Aorta (tissue), 5 donors: ENCODE measurements around the gene UFD1. TPM values are rescaled to one million over a fixed set of nuclear protein-coding genes. Genes with fewer than 3 reads are reported as not detected.
A peak's percentile ranks its signal among the peaks of the same experiment; 100 is the strongest.

Experiments used
- ATAC-seq: fragments of 200-7000 bp; cut with Tn5 transposase; one replicate; pipeline ENCODE4 v1.9.1; 2022; ENCODE audit warnings: moderate library complexity; ENCODE audit not compliant: low FRiP score
- DNase-seq, 2 donors: peaks; one replicate each; pipeline ENCODE4 v3.0.0-alpha.2; 2020
- H3K27ac ChIP-seq, 2 donors: one replicate each; pipeline ENCODE4 v1.5.1; 2013; ENCODE audit warnings: low read length in 2 of 2, mild to moderate bottlenecking in 2 of 2, moderate library complexity in 2 of 2, control low read depth in 1 of 2, inconsistent platforms in 1 of 2, low read depth in 1 of 2
- H3K27me3 ChIP-seq, 2 donors: one replicate each; pipeline ENCODE4 v1.6.1; 2013; ENCODE audit warnings: control low read depth in 1 of 2, low read length in 1 of 2, mild to moderate bottlenecking in 1 of 2, moderate library complexity in 1 of 2; ENCODE audit not compliant: insufficient read depth in 2 of 2, control insufficient read depth in 1 of 2
- H3K36me3 ChIP-seq, 2 donors: one replicate each; pipeline ENCODE4 v1.6.1; 2013; ENCODE audit warnings: control low read depth in 1 of 2, low read length in 1 of 2, mild to moderate bottlenecking in 1 of 2; ENCODE audit not compliant: insufficient read depth in 2 of 2, control insufficient read depth in 1 of 2
- H3K4me1 ChIP-seq, 2 donors: one replicate each; pipeline ENCODE4 v1.6.1; 2013; ENCODE audit warnings: low read length in 2 of 2, control low read depth in 1 of 2, mild to moderate bottlenecking in 1 of 2, moderate library complexity in 1 of 2; ENCODE audit not compliant: insufficient read depth in 2 of 2, control insufficient read depth in 1 of 2
- H3K4me3 ChIP-seq, 2 donors: one replicate each; pipeline ENCODE4 v1.5.1; 2013; ENCODE audit warnings: low read length in 2 of 2, control low read depth in 1 of 2, mild to moderate bottlenecking in 1 of 2
- H3K9me3 ChIP-seq: one replicate; pipeline ENCODE4 v1.6.1; 2013; ENCODE audit warnings: mild to moderate bottlenecking, low read length; ENCODE audit not compliant: control insufficient read depth
- WGBS, 2 donors: extraction: QIAGEN DNeasy Blood & Tissue Kit; methylation state at CpG; one replicate each; pipeline ENCODE4 v1.1.7; 2013; 5-methylcytosine and 5-hydroxymethylcytosine counted together
- intact Hi-C, 2 donors: fragments of 100-400 bp; cut with DNase I; formaldehyde crosslinking; loops; one replicate each; pipeline versions ENCODE4 v1.14.2 to v1.15.0; 2022
- polyA plus RNA-seq, 2 donors: library from polyadenylated mRNA; stranded (reverse); fragments of 200-250 nt; gene quantifications; one replicate each; pipeline ENCODE4 v1.2.3, GENCODE V29; 2013
- total RNA-seq, 2 donors: library from RNA; stranded (reverse); fragmentation: NEBNext Ultra II Directional; extraction: Animal tissue kit (Norgen Biotek cat#: 25700); gene quantifications; one replicate each; pipeline ENCODE4 v1.2.1, GENCODE V29; 2021
- donor health status: healthy with polysubstance abuse.
- donor health status: Bipolar disorder and iron deficiency.
- donor health status: DM: no; HTN: no; CAD: no.
- donor health status: DM: no; HTN: no; CAD: no.
- donor health status: DM: yes; HTN: yes; CAD: no.

The UFD1 gene
- total and polyA plus RNA-seq, 4 donors: 43.4 to 110 (median 63.1) TPM

GRCh38 chr22:19472233-19472632, 6.8 kb downstream of the UFD1 start:
- no peak overlapping the region for H3K4me3 ChIP-seq
- no peak overlapping the region for H3K27ac ChIP-seq
- intact Hi-C loops: loop anchor here in 1 of 2 donors (10.0 kb wide), 2 partner anchors 177 to 243 kb away; partner anchors contain the start of genes CLTCL1 and SEPTIN5
- peaks cover 0 to 8% of the 10 kb centered on the region in 2 donors for H3K36me3 ChIP-seq
- WGBS, 2 donors: 85 to 91% methylated on average over 8 of the region's 8 CpGs
- H3K4me1 ChIP-seq: no peaks in the 10 kb centered on the region
- DNase-seq (no peak), ATAC-seq (no peak)
- H3K9me3 ChIP-seq: no peaks in the 10 kb centered on the region
- H3K27me3 ChIP-seq: no peaks in the 10 kb centered on the region

GRCh38 chr22:19471572-19471971, 7.4 kb downstream of the UFD1 start:
- WGBS, 2 donors: 89 to 92% methylated on average over 11 of the region's 11 CpGs
- Histone ChIP-seq H3K4me3 (no peak overlapping the region), H3K4me1 (no peaks in the 10 kb centered on the region), H3K9me3 (no peaks in the 10 kb centered on the region), H3K36me3 (peaks cover 0 to 10% of the 10 kb centered on the region in 2 donors), H3K27me3 (no peaks in the 10 kb centered on the region), H3K27ac (no peak overlapping the region)
- intact Hi-C loops: loop anchor here in 1 of 2 donors (10.0 kb wide), 2 partner anchors 177 to 243 kb away; partner anchors contain the start of genes CLTCL1 and SEPTIN5
- ATAC-seq: no peak
- DNase-seq: no peak

GRCh38 chr22:19470010-19470409, 9.0 kb downstream of the UFD1 start:
- no peak overlapping the region for H3K27ac ChIP-seq
- ATAC-seq (no peak), DNase-seq (no peak)
- H3K4me1 ChIP-seq: no peaks in the 10 kb centered on the region
- 87 to 96% methylated on average over 2 of the region's 2 CpGs for WGBS, 2 donors
- no peaks in the 10 kb centered on the region for H3K27me3 ChIP-seq
- intact Hi-C loops: loop anchor here in 1 of 2 donors (10.0 kb wide), 2 partner anchors 175 to 245 kb away; partner anchors contain the start of genes CLTCL1 and SEPTIN5
- H3K36me3 ChIP-seq: peaks cover 0 to 10% of the 10 kb centered on the region in 2 donors
- H3K9me3 ChIP-seq: no peaks in the 10 kb centered on the region
- H3K4me3 ChIP-seq: no peak overlapping the region

- Histone ChIP-seq H3K4me3 (no peak overlapping the region), H3K36me3 (peaks cover 0 to 11% of the 10 kb centered on the region in 2 donors), H3K4me1 (no peaks in the 10 kb centered on the region), H3K9me3 (no peaks in the 10 kb centered on the region), H3K27me3 (no peaks in the 10 kb centered on the region), H3K27ac (no peak overlapping the region)
- ATAC-seq: peak; percentile 7
- WGBS, 2 donors: 91 to 92% methylated on average over 7 of the region's 7 CpGs
- intact Hi-C loops: no loop called here
- no peak for DNase-seq
Measured at GRCh38 chr22:19469421-19469820, 9.6 kb downstream of the UFD1 start.

- no peaks in the 10 kb centered on the region for H3K27me3 ChIP-seq
- ATAC-seq: no peak
- peaks cover 0 to 10% of the 10 kb centered on the region in 2 donors for H3K36me3 ChIP-seq
- H3K4me1 ChIP-seq: no peaks in the 10 kb centered on the region
- H3K4me3 ChIP-seq: no peak overlapping the region
- H3K27ac ChIP-seq: no peak overlapping the region
- intact Hi-C loops: no loop called here
- H3K9me3 ChIP-seq: no peaks in the 10 kb centered on the region
- DNase-seq: no peak
- 72 to 82% methylated on average over 6 of the region's 6 CpGs for WGBS, 2 donors
Measured at GRCh38 chr22:19467912-19468311, 11.1 kb downstream of the UFD1 start.

- Histone ChIP-seq H3K36me3 (peaks cover 0 to 10% of the 10 kb centered on the region in 2 donors), H3K4me3 (no peak overlapping the region), H3K4me1 (no peaks in the 10 kb centered on the region), H3K9me3 (no peaks in the 10 kb centered on the region), H3K27ac (no peak overlapping the region), H3K27me3 (no peaks in the 10 kb centered on the region)
- ATAC-seq (no peak), DNase-seq (no peak)
- 91 to 92% methylated on average over 9 of the region's 9 CpGs for WGBS, 2 donors
- intact Hi-C loops: no loop called here
Measured at GRCh38 chr22:19466848-19467752, 11.9 kb downstream of the UFD1 start.

- DNase-seq (no peak), ATAC-seq (no peak)
- intact Hi-C loops: no loop called here
- Histone ChIP-seq H3K9me3 (no peaks in the 10 kb centered on the region), H3K27me3 (no peaks in the 10 kb centered on the region), H3K36me3 (peaks cover 0 to 10% of the 10 kb centered on the region in 2 donors), H3K4me1 (no peaks in the 10 kb centered on the region), H3K4me3 (no peak overlapping the region), H3K27ac (no peak overlapping the region)
- 67 to 68% methylated on average over 14 of the region's 14 CpGs for WGBS, 2 donors
Measured at GRCh38 chr22:19466126-19466716, 12.8 kb downstream of the UFD1 start.

- H3K4me3 ChIP-seq: no peak overlapping the region
- H3K9me3 ChIP-seq: no peaks in the 10 kb centered on the region
- H3K27ac ChIP-seq: no peak overlapping the region
- no peaks in the 10 kb centered on the region for H3K27me3 ChIP-seq
- 85 to 86% methylated on average over 4 of the region's 4 CpGs for WGBS, 2 donors
- no peak for DNase-seq
- ATAC-seq: no peak
- intact Hi-C loops: no loop called here
- no peaks in the 10 kb centered on the region for H3K4me1 ChIP-seq
- peaks cover 0 to 10% of the 10 kb centered on the region in 2 donors for H3K36me3 ChIP-seq
Measured at GRCh38 chr22:19464975-19465374, 14.0 kb downstream of the UFD1 start.
